ENCODE results near the gene CTSC. TPM values are rescaled to one million over a fixed set of nuclear protein-coding genes. Genes with fewer than 3 reads are reported as not detected.
"Not testable (repeated sequence)": the region's sequence is repeated elsewhere in the genome, so short reads cannot be mapped to it uniquely, and the experiment has no call there.

The CTSC gene
- total and polyA plus RNA-seq, 9 donors = 25.7 to 69.3 (median 36.7) TPM

DNA sequence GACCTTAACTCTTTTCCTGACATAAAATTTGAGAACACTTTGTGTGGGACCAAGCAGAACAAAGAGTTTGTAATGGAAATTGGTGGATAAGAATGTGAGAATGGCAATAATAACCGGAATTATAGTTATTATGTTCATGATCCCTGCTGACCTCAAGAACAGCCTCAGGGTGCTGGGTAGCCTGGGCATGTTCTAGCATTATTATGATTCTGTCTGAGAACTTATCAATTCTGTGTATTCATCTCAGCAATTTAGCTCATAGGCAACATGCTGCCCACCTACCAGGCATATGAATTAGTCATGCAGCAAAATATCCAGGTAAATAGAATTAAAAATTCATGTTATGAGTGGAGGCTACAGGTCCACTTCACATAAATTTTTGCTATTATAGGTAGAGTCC lies 61.9 kb downstream of the CTSC start:
- Histone ChIP-seq H3K9me3 (replicated peaks; ENCODE audit: control insufficient read depth, low read depth, low read length) (no peaks in the 10 kb centered on the region), H3K36me3 (ENCODE audit: control insufficient read depth, insufficient read depth, low read length) (no peaks in the 10 kb centered on the region), H3K4me3 (ENCODE audit: low read length) (no peak overlapping the region), H3K27ac (ENCODE audit: low read length) (no peak overlapping the region), H3K4me1 (ENCODE audit: control insufficient read depth, insufficient read depth, low read length) (no peaks in the 10 kb centered on the region), H3K27me3 (ENCODE audit: control insufficient read depth, insufficient read depth, low read length) (no peaks in the 10 kb centered on the region)
- no peak for DNase-seq
- WGBS (ENCODE audit: insufficient coverage) = 83% methylated on average over 1 of the region's 1 CpG

DNA sequence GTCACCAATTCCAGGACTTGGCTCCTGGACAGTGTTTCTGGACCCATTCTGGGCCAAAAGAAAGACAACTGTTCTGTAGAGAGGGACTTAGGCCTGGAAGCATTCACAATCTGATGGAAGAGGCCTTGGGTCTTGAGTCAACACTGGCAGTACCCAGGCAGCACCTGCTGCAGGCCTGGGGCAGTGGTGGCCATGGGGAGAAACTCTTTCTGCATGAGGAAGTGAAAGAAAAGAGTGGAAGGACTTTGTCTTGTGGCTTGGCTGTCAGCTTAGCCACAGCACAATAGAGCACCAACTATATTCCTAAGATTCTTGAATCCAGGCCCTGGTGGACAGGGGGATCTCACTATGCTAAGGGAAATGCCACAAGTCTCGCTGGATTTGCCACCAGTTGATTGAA lies 70.6 kb downstream of the CTSC start:
- no peak for DNase-seq
- Histone ChIP-seq H3K36me3 (ENCODE audit: control insufficient read depth, insufficient read depth, low read length) (no peaks in the 10 kb centered on the region), H3K27me3 (ENCODE audit: control insufficient read depth, insufficient read depth, low read length) (no peaks in the 10 kb centered on the region), H3K4me1 (ENCODE audit: control insufficient read depth, insufficient read depth, low read length) (no peaks in the 10 kb centered on the region), H3K4me3 (ENCODE audit: low read length) (no peak overlapping the region), H3K9me3 (replicated peaks; ENCODE audit: control insufficient read depth, low read depth, low read length) (no peaks in the 10 kb centered on the region), H3K27ac (ENCODE audit: low read length) (no peak overlapping the region)
- 88% methylated on average over 1 of the region's 1 CpG for WGBS (ENCODE audit: insufficient coverage)

DNA sequence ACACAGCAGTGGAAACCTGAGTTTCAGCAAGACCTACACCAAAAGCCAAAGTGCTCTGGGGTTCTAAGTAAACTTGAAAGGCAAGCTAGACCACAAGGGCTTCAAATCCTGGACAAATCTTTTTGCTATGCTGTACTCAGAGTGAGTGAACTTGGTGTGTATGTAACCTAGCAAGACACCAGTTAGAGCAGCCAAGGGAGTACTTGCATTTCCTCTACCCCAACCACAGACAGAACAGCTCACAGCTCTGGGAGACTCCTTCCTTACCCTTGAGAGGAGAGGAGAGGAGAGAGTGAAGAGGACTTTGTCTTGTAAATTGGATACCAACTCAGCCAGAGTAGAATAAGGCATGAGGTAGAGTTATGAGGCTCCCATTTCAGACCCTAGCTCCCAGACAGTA lies 71.4 kb downstream of the CTSC start:
- Histone ChIP-seq H3K27ac (ENCODE audit: low read length) (no peak overlapping the region), H3K4me3 (ENCODE audit: low read length) (no peak overlapping the region), H3K27me3 (ENCODE audit: control insufficient read depth, insufficient read depth, low read length) (no peaks in the 10 kb centered on the region), H3K4me1 (ENCODE audit: control insufficient read depth, insufficient read depth, low read length) (no peaks in the 10 kb centered on the region), H3K36me3 (ENCODE audit: control insufficient read depth, insufficient read depth, low read length) (no peaks in the 10 kb centered on the region), H3K9me3 (replicated peaks; ENCODE audit: control insufficient read depth, low read depth, low read length) (no peaks in the 10 kb centered on the region)
- DNase-seq = no peak

DNA sequence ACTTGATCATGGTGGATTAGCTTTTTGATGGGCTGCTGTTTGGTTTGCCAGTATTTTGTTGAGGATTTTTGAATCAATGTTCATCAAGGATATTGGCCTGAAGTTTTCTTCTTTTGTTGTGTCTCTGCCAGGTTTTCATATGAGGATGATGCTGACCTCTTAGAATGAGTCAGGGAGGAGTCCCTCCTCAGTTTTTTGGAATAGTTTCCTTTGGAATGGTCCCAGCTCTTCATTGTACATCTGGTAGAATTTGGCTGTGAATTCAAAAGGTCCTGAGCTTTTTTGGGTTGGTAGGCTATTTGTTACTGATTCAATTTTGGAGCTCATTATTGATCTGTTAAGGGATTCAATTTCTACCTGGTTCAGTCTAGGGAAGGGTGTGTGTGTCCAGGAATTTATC lies 78.1 kb downstream of the CTSC start:
- Histone ChIP-seq H3K4me3 (ENCODE audit: low read length) (no peak overlapping the region), H3K36me3 (ENCODE audit: control insufficient read depth, insufficient read depth, low read length) (no peaks in the 10 kb centered on the region), H3K9me3 (replicated peaks; ENCODE audit: control insufficient read depth, low read depth, low read length) (peaks cover 14% of the 10 kb centered on the region), H3K4me1 (ENCODE audit: control insufficient read depth, insufficient read depth, low read length) (no peaks in the 10 kb centered on the region), H3K27me3 (ENCODE audit: control insufficient read depth, insufficient read depth, low read length) (no peaks in the 10 kb centered on the region), H3K27ac (ENCODE audit: low read length) (no peak overlapping the region)
- DNase-seq = no peak

DNA sequence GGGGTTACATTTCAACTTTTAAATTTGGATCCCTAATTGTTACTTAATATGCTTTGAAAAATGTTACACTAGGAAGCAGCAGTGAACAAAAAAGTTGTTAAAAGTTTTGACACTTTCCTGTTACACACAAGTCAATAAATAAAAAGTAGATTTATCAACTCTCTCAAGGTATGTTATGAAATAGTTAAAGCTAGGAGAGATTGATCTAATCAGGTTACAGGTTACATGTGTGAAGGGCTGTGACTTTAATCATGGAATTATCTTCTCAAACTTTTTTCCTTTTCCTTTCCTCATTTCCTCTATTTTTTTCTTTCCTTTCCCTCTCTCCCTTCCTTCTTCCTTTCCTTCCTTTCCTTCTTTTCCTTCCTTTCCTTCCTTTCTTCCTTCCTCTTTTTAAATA lies 85.3 kb downstream of the CTSC start:
- peaks cover 6% of the 10 kb centered on the region for H3K9me3 ChIP-seq (replicated peaks; ENCODE audit: control insufficient read depth, low read depth, low read length)
- H3K27me3 ChIP-seq (ENCODE audit: control insufficient read depth, insufficient read depth, low read length) = no peaks in the 10 kb centered on the region
- H3K27ac ChIP-seq (ENCODE audit: low read length) = no peak overlapping the region
- DNase-seq = no peak
- no peaks in the 10 kb centered on the region for H3K36me3 ChIP-seq (ENCODE audit: control insufficient read depth, insufficient read depth, low read length)
- no peaks in the 10 kb centered on the region for H3K4me1 ChIP-seq (ENCODE audit: control insufficient read depth, insufficient read depth, low read length)
- no peak overlapping the region for H3K4me3 ChIP-seq (ENCODE audit: low read length)

DNA sequence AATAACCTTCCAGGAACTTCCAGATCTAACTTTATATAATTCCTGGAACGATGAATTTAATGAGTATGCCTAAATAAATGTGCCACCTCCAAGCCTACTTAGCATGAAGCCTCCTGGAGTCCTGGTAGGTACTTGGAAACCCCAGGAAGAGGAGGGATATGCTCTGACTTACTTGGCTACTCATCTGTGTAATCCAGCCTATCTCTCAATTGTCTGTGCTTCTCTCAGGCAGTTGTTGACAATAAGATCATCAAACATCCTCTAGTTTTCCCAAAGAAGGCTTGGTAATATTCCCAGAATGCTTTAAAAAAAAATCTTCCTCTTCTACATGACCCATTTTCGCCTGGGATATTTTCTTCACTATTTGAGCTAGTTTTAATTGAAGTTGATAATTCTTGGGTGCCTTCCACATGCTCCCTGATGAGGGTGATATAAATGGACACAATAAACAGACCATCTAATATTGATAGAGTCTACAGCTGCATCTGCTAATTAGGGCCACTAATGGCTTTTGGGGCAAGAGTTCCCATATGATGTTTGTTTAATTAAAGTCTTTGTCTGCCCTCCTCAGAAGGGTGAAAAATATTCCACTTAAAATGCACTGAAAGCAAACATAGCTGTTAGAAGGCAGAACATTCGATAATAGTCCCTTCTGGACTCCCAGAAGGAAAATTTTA lies 86.8 kb downstream of the CTSC start:
- no peak overlapping the region for H3K27ac ChIP-seq (ENCODE audit: low read length)
- H3K27me3 ChIP-seq (ENCODE audit: control insufficient read depth, insufficient read depth, low read length) = no peaks in the 10 kb centered on the region
- H3K36me3 ChIP-seq (ENCODE audit: control insufficient read depth, insufficient read depth, low read length) = no peaks in the 10 kb centered on the region
- peaks cover 2% of the 10 kb centered on the region for H3K9me3 ChIP-seq (replicated peaks; ENCODE audit: control insufficient read depth, low read depth, low read length)
- no peak overlapping the region for H3K4me3 ChIP-seq (ENCODE audit: low read length)
- H3K4me1 ChIP-seq (ENCODE audit: control insufficient read depth, insufficient read depth, low read length) = no peaks in the 10 kb centered on the region
- WGBS (ENCODE audit: insufficient coverage) = no CpG with 5 or more reads among the region's 3 CpGs
- peak; percentile 35 for DNase-seq

DNA sequence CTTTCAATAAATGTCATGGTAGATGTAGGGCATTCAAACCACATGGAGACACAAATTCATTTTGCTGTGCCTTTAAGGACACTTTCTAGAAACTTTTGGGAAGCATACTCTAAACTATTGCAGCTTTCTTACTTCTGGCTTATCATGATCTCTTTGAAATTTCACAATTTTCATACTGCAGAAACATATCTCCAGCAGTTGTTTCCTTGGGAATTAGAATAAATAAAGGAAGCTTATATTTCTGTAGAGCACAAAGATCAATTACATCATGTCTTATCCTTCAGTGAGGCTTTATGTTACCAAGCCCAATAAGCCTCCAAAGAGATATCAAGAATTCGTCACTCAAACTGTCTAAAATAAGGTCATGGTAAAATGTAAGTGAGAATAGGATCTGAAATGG lies 87.8 kb downstream of the CTSC start:
- Histone ChIP-seq H3K4me3 (ENCODE audit: low read length) (no peak overlapping the region), H3K36me3 (ENCODE audit: control insufficient read depth, insufficient read depth, low read length) (no peaks in the 10 kb centered on the region), H3K27me3 (ENCODE audit: control insufficient read depth, insufficient read depth, low read length) (no peaks in the 10 kb centered on the region), H3K27ac (ENCODE audit: low read length) (no peak overlapping the region), H3K4me1 (ENCODE audit: control insufficient read depth, insufficient read depth, low read length) (no peaks in the 10 kb centered on the region), H3K9me3 (replicated peaks; ENCODE audit: control insufficient read depth, low read depth, low read length) (no peaks in the 10 kb centered on the region)
- peak; percentile 25 for DNase-seq
- WGBS (ENCODE audit: insufficient coverage) = no CpG with 5 or more reads among the region's 1 CpG

DNA sequence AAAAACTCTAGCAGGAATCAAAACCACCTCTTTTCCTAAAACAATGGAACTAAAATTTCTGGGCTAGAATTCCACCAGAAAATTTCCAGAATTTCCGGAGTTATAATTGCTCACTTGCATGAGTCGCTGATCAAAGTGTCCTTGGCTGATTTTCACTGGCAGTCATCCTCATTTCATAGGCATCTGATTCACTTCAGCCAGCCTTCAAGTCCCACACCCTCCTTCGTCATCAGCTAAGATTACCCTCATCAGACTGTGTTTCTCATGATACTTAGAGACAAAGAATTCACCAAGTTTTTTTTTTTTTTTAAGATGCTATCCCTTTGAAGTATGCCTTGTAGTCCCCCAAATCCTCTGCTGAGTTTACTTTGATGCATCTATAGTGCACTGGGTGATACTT lies 90.8 kb downstream of the CTSC start:
- no peaks in the 10 kb centered on the region for H3K27me3 ChIP-seq (ENCODE audit: control insufficient read depth, insufficient read depth, low read length)
- no peaks in the 10 kb centered on the region for H3K9me3 ChIP-seq (replicated peaks; ENCODE audit: control insufficient read depth, low read depth, low read length)
- H3K36me3 ChIP-seq (ENCODE audit: control insufficient read depth, insufficient read depth, low read length) = no peaks in the 10 kb centered on the region
- H3K27ac ChIP-seq (ENCODE audit: low read length) = no peak overlapping the region
- 94% methylated on average over 2 of the region's 3 CpGs for WGBS (ENCODE audit: insufficient coverage)
- peak; percentile 16 for DNase-seq
- H3K4me1 ChIP-seq (ENCODE audit: control insufficient read depth, insufficient read depth, low read length) = no peaks in the 10 kb centered on the region
- H3K4me3 ChIP-seq (ENCODE audit: low read length) = no peak overlapping the region

DNA sequence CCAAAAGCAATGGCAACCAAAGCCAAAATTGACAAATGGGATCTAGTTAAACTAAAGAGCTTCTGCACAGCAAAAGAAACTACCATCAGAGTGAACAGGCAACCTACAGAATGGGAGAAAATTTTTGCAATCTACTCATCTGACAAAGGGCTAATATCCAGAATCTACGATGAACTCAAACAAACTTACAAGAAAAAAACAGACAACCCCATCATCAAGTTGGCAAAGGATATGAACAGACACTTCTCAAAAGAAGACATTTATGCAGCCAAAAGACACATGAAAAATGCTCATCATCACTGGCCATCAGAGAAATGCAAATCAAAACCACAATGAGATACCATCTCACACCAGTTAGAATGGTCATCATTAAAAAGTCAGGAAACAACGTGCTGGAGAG lies 92.0 kb downstream of the CTSC start:
- H3K4me3 ChIP-seq (ENCODE audit: low read length); H3K36me3 ChIP-seq (ENCODE audit: control insufficient read depth, insufficient read depth, low read length); H3K4me1 ChIP-seq (ENCODE audit: control insufficient read depth, insufficient read depth, low read length); H3K9me3 ChIP-seq (replicated peaks; ENCODE audit: control insufficient read depth, low read depth, low read length); H3K27me3 ChIP-seq (ENCODE audit: control insufficient read depth, insufficient read depth, low read length); H3K27ac ChIP-seq (ENCODE audit: low read length); DNase-seq: not testable (repeated sequence)
- WGBS (ENCODE audit: insufficient coverage) = no CpG with 5 or more reads among the region's 2 CpGs

All from muscle of leg (tissue), 11 donors.